Heart left ventricle (tissue), 16 donors: ENCODE measurements around the gene TMEM250. TPM values are rescaled to one million over a fixed set of nuclear protein-coding genes. Genes with fewer than 3 reads are reported as not detected.

Experiments
- ATAC-seq, 4 donors: fragments of 200-7000 bp; cut with Tn5 transposase; one replicate each; pipeline ENCODE4 v1.9.1; 2020 to 2022; ENCODE audit warnings: moderate library complexity in 4 of 4, mild to moderate bottlenecking in 3 of 4, moderate number of reproducible peaks in 1 of 4
- DNase-seq, 5 donors: peaks; one replicate each; pipeline ENCODE4 v3.0.0-alpha.2; 2020
- H3K27ac ChIP-seq, 12 donors: fragments of 200-600 bp; sonication (generic) in 4 of 12; one replicate each; pipeline versions ENCODE4 v1.5.0 to v1.8.0; 2016 to 2022; ENCODE audit warnings: mild to moderate bottlenecking in 2 of 12
- H3K27me3 ChIP-seq, 9 donors: fragments of 200-600 bp; sonication (generic) in 2 of 9; one replicate each; pipeline versions ENCODE4 v1.5.1 to v1.8.0; 2016 to 2022; ENCODE audit warnings: mild to moderate bottlenecking in 3 of 9
- H3K36me3 ChIP-seq, 9 donors: fragments of 200-600 bp; sonication (generic) in 2 of 9; one replicate each; pipeline versions ENCODE4 v1.5.0 to v1.8.0; 2018 to 2022; ENCODE audit warnings: mild to moderate bottlenecking in 2 of 9
- H3K4me1 ChIP-seq, 12 donors: fragments of 200-600 bp; sonication (generic) in 4 of 12; one replicate each; pipeline versions ENCODE4 v1.5.0 to v1.8.0; 2016 to 2022; ENCODE audit warnings: mild to moderate bottlenecking in 3 of 12
- H3K4me3 ChIP-seq, 12 donors: fragments of 200-600 bp; sonication (generic) in 4 of 12; one replicate each; pipeline versions ENCODE4 v1.5.0 to v1.8.0; 2017 to 2022; ENCODE audit warnings: mild to moderate bottlenecking in 9 of 12, moderate library complexity in 4 of 12
- H3K9me3 ChIP-seq, 12 donors: fragments of 200-600 bp; sonication (generic) in 4 of 12; one replicate each; pipeline versions ENCODE4 v1.5.0 to v1.8.0; 2016 to 2022; ENCODE audit warnings: mild to moderate bottlenecking in 1 of 12
- CTCF ChIP-seq, 12 donors: fragments of 200-600 bp; sonication (generic) in 4 of 12; IDR thresholded peaks; one replicate each; pipeline versions ENCODE4 v1.5.0 to v1.8.0; 2018 to 2022; ENCODE audit warnings: antibody characterized with exemption in 12 of 12, mild to moderate bottlenecking in 5 of 12
- POLR2A ChIP-seq, 2 donors: fragments of 450-650 bp; IDR thresholded peaks; one replicate each; pipeline ENCODE4 v1.6.1; 2017; ENCODE audit warnings: antibody characterized with exemption in 2 of 2, mild to moderate bottlenecking in 2 of 2, moderate library complexity in 2 of 2
- WGBS, 4 donors: extraction: QIAGEN DNeasy Blood & Tissue Kit in 2 of 4; methylation state at CpG; one replicate each; pipeline versions ENCODE4 v1.1.5 to v1.1.7; 2013 to 2018; 5-methylcytosine and 5-hydroxymethylcytosine counted together
- intact Hi-C, 10 donors: fragments of 100-400 bp; cut with DNase I; formaldehyde crosslinking; loops; one replicate each; pipeline versions ENCODE4 v1.11.1 to v1.14.2; 2022
- polyA plus RNA-seq, 2 donors: library from polyadenylated mRNA; stranded (reverse); fragments of 200-250 nt; gene quantifications; one replicate each; pipeline ENCODE4 v1.2.3, GENCODE V29; 2013
- total RNA-seq, 9 donors: library from RNA; depleted of rRNA in 2 of 9; stranded (reverse); fragments of >200 nt in 2 of 9; fragmentation: NEBNext Ultra II Directional in 3 of 9; extraction: Animal tissue kit (Norgen Biotek cat#: 25700) in 3 of 9; gene quantifications; one replicate each; pipeline versions ENCODE4 v1.1.0 to v1.2.4, GENCODE V29; 2016 to 2023
- donor health status: ischemic (EF 13 %, LVEDD 7.1; RV severe dilation, severe dysfunction).
- donor health status: healthy with polysubstance abuse.
- donor health status: DM: no; HTN: yes; CAD: no.
- donor health status: DM: no; HTN: no; CAD: no.
- donor health status: ischemic (EF 25% LVEDD 6.9; RV normal size, moderate dysfunction).
- donor health status: ischemic (EF 25% LVEDD 5.7; RV mildly dilated, moderate dysfunction).
- donor health status: healthy.
- donor health status: DM: yes; HTN: yes; CAD: no.
- donor health status: ischemic (EF 35%, LVEDD 5.7; RV mildly dilated, moderate dysfunction).
- donor health status: nonischemic (EF 11% LVEDD 7.7; RV severe dilation, severe dysfunction).
- donor health status: DM: yes; HTN: yes; CAD: no.
- donor health status: PGD.
- donor health status: ischemic (EF 29% LVEDD 5.4; RV normal size, mild dysfunction).
- donor health status: nonischemic (EF 23%, LVEDD 6.1; RV moderate dilation, normal function).

TMEM250 gene
- total and polyA plus RNA-seq, 11 donors = 11.6 to 37.0 (median 19.9) TPM

GRCh38 chr9:136133959-136134484, 15.3 kb upstream of the TMEM250 start:
- ATAC-seq (no peak), DNase-seq (peak in 1 of 5 donors; percentile 48)
- Histone ChIP-seq H3K27ac (no peak overlapping the region), H3K4me1 (peaks cover 0 to 33% (median 5%) of the 10 kb centered on the region in 12 donors), H3K27me3 (peaks cover 5 to 64% (median 30%) of the 10 kb centered on the region in 9 donors), H3K9me3 (no peaks in the 10 kb centered on the region), H3K4me3 (peak overlapping the region in 3 of 12 donors; percentile 48 to 53 (median 52)), H3K36me3 (no peaks in the 10 kb centered on the region)
- 28 to 40% (median 29%) methylated on average over 17 to 18 of the region's 18 CpGs for WGBS, 4 donors
- intact Hi-C loops = loop anchor here in 2 of 10 donors (2.0 kb wide), 1 partner anchor 149 kb away; no protein-coding TSS in a partner anchor
- no peak for TF ChIP-seq CTCF (IDR thresholded peaks at IDR 0.05)
- no peak for TF ChIP-seq POLR2A (IDR thresholded peaks at IDR 0.05)

- Histone ChIP-seq H3K4me3 (peak overlapping the region; percentile 6 to 53 (median 47)), H3K27me3 (peaks cover 5 to 58% (median 30%) of the 10 kb centered on the region in 9 donors), H3K4me1 (peaks cover 0 to 33% (median 5%) of the 10 kb centered on the region in 12 donors), H3K9me3 (no peaks in the 10 kb centered on the region), H3K36me3 (no peaks in the 10 kb centered on the region), H3K27ac (no peak overlapping the region)
- DNase-seq (peak in 1 of 5 donors; percentile 60), ATAC-seq (peak in 3 of 4 donors; percentile 23 to 44 (median 38))
- peak in 10 of 12 donors; percentile 23 to 54 (median 38) for TF ChIP-seq CTCF (IDR thresholded peaks at IDR 0.05)
- no peak for TF ChIP-seq POLR2A (IDR thresholded peaks at IDR 0.05)
- intact Hi-C loops = loop anchor here in 2 of 10 donors (2.0 kb wide), 1 partner anchor 149 kb away; no protein-coding TSS in a partner anchor
- 3 to 6% (median 4%) methylated on average over 38 to 68 of the region's 69 CpGs for WGBS, 4 donors
Observed at GRCh38 chr9:136133191-136133958, 14.7 kb upstream of the TMEM250 start.

- peak overlapping the region in 9 of 12 donors; percentile 28 to 50 (median 37) for H3K4me3 ChIP-seq
- DNase-seq (peak in 1 of 5 donors; percentile 52), ATAC-seq (peak in 2 of 4 donors; percentile 7 to 25)
- 5 to 7% (median 6%) methylated on average over 15 to 52 of the region's 52 CpGs for WGBS, 4 donors
- no peaks in the 10 kb centered on the region for H3K9me3 ChIP-seq
- H3K27ac ChIP-seq = no peak overlapping the region
- intact Hi-C loops = loop anchor here in 2 of 10 donors (2.0 kb wide), 1 partner anchor 150 kb away; no protein-coding TSS in a partner anchor
- H3K4me1 ChIP-seq = peaks cover 0 to 33% (median 5%) of the 10 kb centered on the region in 12 donors
- H3K27me3 ChIP-seq = peaks cover 5 to 57% (median 28%) of the 10 kb centered on the region in 9 donors
- TF ChIP-seq POLR2A (IDR thresholded peaks at IDR 0.05) = no peak
- no peak for TF ChIP-seq CTCF (IDR thresholded peaks at IDR 0.05)
- no peaks in the 10 kb centered on the region for H3K36me3 ChIP-seq
Observed at GRCh38 chr9:136132512-136133050, 13.9 kb upstream of the TMEM250 start.
